22Rv1 (cell line): ENCODE results near the gene ELMOD3.
"Not testable (repeated sequence)": the region's sequence is repeated elsewhere in the genome, so short reads cannot be mapped to it uniquely, and the experiment has no call there.

Experiments used
- H3K27ac ChIP-seq: fragments of 450-650 bp; 2 replicates; pipeline ENCODE4 v1.5.1; 2017
- CTCF ChIP-seq: fragments of 450-650 bp; IDR thresholded peaks from 2 replicates; pipeline ENCODE4 v1.5.1; 2017; ENCODE audit warnings: mild to moderate bottlenecking
- ZFX ChIP-seq: fragments of 450-650 bp; IDR thresholded peaks from 2 replicates; pipeline ENCODE4 v1.6.1; 2017; ENCODE audit warnings: antibody characterized with exemption, borderline replicate concordance

The ELMOD3 gene

GRCh38 chr2:85411405-85411748 lies 56.8 kb downstream of the ELMOD3 start:
- no peak for TF ChIP-seq CTCF
- no peak for TF ChIP-seq ZFX
- no peak overlapping the region for H3K27ac ChIP-seq

- H3K27ac ChIP-seq = no peak overlapping the region
- TF ChIP-seq ZFX (no peak), CTCF (no peak)
These were observed 59.2 kb downstream of the ELMOD3 start for GRCh38 chr2:85413592-85414420.

GRCh38 chr2:85414421-85414759 lies 59.8 kb downstream of the ELMOD3 start:
- H3K27ac ChIP-seq = not testable (repeated sequence)

- no peak overlapping the region for H3K27ac ChIP-seq
- no peak for TF ChIP-seq ZFX
- no peak for TF ChIP-seq CTCF
These were observed 60.4 kb downstream of the ELMOD3 start for GRCh38 chr2:85414761-85415553.

GRCh38 chr2:85415980-85416650 lies 61.5 kb downstream of the ELMOD3 start:
- H3K27ac ChIP-seq = no peak overlapping the region
- TF ChIP-seq CTCF (no peak), ZFX (no peak)

GRCh38 chr2:85418132-85419008 lies 63.8 kb downstream of the ELMOD3 start, which contains the start of gene SH2D6:
Gene SH2D6 (plus strand): TSS chr2:85418714. CDS start chr2:85429466, 10,752 bp downstream.
- no peak for TF ChIP-seq ZFX
- H3K27ac ChIP-seq = peak within 1 kb of the TSS; percentile 96

GRCh38 chr2:85419009-85419675 lies 64.6 kb downstream of the ELMOD3 start:
- peak overlapping the region; percentile 96 for H3K27ac ChIP-seq

More at GRCh38 chr2:85419009-85419675, 64.6 kb downstream of the ELMOD3 start:
- TF ChIP-seq CTCF (no peak), ZFX (no peak)
